Smooth muscle cell of the brain vasculature (primary cell): ENCODE results near the gene TBC1D1.
"Not testable (repeated sequence)": the region's sequence is repeated elsewhere in the genome, so short reads cannot be mapped to it uniquely, and the experiment has no call there.

Source experiments
- DNase-seq: peaks from one replicate; pipeline ENCODE4 v3.0.0-alpha.2; 2012; ENCODE audit warnings: low read depth, low spot score

TBC1D1 gene

DNA sequence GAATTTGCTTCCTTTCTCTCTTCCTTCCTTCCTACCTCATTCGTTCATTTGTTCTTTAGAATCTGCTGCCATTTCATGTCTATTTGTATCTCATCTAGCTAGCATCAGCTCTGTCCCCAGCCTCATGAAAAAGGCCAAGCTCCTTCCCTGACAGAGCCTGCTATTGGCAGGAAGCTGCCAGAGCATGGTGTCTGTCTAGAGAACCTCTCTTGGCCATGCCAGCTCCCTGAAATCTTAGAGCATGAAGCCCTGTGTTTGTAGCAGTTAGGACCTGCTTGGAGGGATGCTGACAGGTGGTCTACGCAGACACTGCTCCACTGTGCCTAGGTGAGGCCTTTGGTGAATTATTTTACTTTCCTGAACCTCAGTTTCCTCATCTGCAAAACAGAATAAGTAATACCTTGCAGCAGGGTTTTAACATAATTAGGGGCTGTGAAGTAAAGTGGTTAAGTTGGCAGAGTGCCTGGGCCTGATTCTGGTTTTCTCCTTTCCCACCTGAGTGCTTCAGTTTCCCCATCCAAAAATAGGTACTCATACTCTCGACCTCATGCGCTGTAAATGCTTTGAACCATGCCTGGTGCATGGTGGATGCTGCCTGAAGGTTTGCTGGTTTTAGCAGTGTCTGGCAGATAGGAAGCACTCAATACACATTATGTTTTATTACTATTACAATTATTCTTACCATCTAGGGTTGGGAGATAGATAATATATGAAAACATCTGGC is 74.0 kb downstream of the TBC1D1 start:
- DNase-seq = no peak

DNA sequence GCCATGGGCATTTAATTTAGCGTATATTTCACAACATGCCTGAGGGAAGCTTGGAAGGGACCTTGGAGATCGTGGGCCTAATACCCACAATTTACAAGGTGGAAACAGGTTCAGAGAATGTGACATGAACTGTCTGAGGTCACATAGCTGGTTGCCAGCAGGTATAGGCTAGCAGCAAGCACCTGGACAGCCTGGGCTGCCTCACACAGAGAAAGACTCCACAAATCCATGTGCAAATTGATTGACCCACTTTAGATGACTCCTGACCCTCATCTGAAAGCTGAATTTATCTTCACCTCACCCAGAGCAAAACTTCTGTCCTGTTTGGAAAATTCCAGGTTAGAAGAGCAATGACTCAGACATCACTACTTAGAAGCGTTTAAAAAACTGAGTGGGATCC is 75.2 kb downstream of the TBC1D1 start:
- no peak for DNase-seq

DNA sequence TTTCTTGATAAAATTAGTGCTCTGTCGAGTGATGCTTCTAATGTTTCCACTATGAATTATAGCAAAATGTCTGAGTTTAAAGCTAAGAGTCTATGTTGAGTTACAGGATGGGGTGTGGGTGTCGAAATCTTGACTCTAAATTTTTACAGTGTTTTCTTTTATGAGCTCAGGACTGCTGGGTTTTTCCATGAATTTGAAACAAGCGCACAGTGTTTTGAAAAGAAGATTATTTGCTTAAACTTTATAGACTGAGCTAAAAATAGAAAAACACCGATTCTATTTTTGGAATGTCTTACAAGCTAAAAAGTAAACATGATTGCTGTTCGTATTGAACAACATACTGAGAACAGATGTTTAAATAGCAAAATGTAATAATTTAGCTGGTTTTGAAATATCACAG is 76.9 kb downstream of the TBC1D1 start:
- DNase-seq = no peak

DNA sequence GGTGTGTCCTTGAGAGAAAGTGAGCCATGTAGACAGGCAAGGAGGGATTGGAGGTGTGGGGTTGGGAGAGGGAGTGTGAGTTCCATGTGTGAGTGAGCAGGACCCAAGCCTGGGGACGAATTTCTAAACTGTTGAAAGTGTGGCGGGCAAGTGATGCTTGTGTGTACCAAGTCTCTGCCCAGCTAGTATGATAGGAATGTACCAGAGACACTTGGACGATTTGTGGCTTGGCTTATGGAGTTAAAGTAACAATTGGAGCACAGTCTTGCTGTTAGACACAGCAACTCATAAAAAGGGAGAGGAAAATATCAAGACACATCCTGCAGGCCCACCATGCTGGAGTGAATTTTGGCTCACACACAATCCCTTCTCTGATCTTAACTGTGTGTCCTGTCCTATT is 77.9 kb downstream of the TBC1D1 start:
- DNase-seq = no peak

GRCh38 chr4:37970702-37971101 is 79.8 kb downstream of the TBC1D1 start:
- no peak for DNase-seq

DNA sequence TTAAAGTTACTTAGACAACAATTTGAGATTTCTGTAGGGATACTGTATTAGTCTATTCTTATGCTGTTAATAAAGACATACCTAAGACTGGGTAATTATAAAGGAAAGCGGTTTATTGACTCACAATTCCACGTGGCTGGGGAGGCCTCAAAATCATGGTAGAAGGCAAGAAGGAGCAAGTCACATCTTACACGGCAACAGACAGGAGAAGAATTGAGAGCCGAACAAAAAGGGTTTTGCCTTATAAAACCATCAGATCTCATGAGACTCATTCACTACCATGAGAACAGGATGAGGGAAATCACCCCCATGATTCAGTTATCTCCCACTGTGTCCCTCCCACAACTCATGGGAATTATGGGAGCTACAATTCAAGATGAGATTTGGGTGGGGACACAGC is 80.3 kb downstream of the TBC1D1 start:
- no peak for DNase-seq

DNA sequence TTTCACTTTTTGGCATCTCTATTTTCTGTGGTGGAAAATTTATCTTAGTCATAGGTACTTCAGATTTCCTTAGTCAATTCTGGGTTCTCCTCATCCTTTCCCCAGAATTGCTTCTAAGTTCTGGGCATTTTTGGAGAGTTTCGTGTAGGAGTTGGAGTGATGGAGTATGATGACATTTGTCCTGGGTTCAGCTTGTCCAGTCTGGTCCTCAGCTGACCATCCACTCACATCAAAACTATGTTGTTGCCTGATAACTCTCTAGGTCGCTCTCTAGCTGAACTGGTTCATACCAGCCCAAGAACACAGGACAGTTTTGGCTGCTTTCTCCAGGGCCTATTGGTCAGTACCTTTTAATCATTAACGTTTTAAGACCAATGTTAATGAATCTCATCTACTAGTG is 82.6 kb downstream of the TBC1D1 start:
- no peak for DNase-seq

DNA sequence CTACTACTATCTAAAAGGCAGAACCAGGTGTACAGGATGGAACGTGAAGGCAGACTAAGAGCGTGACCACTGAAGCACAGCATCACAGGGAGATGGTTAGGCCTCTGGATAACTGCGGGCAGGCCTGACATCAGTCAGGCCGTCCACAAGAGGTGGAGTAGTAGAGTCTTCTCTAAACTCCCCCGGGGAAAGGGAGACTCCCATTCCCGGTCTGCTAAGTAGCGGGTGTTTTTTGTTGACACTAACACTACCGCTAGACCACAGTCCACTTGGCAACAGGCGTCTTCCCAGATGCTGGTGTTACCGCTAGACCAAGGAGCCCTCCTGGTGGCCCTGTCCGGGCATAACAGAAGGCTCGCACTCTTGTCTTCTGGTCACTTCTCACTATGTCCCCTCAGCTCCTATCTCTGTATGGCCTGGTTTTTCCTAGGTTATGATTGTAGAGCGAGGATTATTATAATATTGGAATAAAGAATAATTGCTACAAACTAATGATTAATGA is 84.5 kb downstream of the TBC1D1 start:
- DNase-seq = not testable (repeated sequence)

DNA sequence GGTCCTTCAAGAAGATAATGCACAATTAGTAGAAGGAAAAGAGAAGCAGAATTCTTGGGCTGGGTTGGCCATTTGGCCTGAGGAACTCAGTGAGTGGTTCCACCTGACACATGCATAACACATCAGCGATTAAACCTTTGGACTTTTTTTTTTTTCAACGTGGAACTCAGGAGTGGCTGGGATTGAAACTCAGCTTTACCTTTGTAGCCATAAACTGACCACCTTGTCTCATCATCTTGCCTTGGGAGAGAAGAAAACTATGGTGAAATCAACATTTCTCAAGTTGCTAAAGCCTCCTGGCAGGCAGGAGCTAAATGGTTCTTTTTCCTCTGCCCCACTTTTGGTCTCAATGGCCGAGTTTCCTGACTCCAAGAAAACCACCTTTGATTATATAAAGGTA is 85.6 kb downstream of the TBC1D1 start:
- DNase-seq = no peak

DNA sequence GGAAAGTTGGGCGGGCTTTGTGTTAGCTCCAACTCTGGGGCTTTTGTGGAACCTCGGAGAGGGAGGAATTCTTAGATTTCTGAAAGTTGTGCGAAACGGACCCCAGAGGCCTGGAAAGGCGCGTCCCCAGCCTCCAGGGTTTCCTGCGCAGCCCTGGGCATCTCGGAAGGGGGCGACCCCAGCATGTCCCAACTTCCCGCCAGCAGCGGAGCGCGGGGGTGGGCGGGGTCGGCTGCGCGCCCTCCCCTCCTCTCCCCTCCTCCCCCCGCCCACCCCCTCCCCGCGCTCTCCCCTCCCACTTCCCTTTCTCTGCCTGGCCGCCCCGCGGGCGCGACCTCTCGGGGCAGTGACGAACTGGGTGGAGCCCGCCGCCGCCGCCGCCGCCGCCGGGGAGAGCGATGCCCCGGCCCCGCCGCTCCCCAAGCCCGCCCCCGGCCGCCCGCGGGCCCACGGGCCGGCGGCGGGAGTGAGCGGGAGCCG is 86.1 kb downstream of the TBC1D1 start:
- no peak for DNase-seq

DNA sequence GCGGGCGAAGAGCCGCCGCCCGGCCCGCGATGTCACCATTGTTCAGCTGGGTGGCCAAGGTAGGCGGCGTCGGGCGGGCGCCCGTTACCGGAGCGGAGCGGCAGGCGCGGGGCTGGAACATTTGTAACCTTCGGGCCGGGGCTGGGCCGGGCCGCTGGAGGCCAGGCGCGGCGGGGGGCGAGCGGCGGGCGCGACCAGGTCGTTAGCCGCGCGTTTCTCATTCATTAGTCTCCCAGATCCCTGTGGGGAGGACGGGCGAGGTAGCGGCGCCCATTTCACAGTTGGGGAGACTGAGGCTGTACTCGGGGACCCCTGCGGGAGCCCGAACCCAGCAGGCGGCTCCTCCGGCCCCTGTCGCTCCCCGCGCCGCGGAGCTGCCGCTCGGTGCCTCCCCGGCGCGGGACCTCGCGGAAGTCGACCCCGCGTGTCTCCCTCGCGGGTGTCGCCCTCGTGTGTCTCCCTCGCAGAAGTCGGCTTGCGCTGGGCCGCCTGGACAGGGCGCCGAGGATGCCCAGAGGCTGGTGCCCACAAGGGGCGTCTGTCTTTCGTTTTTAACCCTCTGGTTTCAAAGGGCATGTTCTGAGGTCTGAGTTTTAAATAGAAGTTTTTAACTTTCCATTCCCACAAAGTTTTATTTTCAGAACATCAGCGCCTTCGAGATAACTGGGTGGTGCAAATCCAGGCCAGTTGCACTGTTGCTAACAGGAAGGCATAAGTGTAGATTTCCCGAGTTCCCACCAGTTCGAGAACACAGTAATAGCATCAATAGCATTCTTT is 86.8 kb downstream of the TBC1D1 start:
- no peak for DNase-seq

DNA sequence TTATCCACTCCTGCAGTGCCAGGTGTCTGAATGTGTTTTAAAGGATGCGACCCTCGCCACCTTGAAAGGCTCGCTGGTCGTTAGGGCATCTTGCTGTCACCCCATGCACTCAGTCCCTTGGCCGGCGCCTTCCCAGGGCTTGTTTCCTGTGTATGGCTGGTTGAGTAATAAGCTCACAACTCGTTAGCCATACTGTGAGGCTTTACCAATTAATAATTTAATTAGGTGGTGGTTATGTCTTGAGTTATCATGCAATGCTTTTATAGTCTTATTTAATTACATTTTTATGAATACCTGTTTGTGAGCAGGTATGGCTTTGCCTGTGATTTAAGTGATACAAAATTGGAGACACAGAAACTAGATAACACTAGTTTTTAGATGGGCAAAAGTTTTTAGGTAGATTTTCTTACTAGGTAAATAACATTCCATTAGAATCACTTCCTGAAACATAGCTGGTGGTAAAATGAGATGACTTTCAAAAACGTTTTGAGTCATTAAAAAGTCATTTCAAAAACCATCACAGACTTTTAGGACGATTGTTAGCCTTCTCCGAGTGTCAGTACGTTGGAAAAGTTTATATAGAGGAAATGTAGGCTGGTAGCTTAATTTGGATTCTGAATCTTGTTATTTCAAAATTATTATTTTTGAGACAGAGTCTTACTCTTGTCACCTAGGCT is 87.5 kb downstream of the TBC1D1 start:
- DNase-seq = no peak

- no peak for DNase-seq
Measured at GRCh38 chr4:37980246-37980645, 89.4 kb downstream of the TBC1D1 start.

- DNase-seq = no peak
Measured at GRCh38 chr4:37981425-37981824, 90.5 kb downstream of the TBC1D1 start.

GRCh38 chr4:37981844-37982720 is 91.2 kb downstream of the TBC1D1 start:
- no peak for DNase-seq

DNA sequence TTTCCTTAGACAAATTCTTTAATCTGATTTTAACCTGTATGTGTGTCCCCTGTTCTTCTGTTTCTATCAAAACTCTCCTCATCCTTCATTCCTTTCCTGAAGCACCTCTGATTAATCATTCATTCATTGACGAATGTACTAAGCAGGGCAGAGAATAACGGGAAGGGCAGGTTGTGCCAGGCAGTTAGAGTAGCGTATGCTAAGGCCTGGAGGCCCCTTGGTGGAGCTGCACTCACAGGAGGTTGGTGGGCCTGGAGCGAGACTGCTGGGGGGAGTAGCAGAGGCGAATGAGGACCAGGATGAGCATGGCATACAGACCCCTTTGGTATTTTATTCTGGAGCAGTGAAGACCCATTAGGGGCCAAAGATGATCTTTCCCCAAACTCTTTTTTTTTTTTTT is 91.9 kb downstream of the TBC1D1 start:
- no peak for DNase-seq

GRCh38 chr4:37983951-37984350 is 93.1 kb downstream of the TBC1D1 start:
- no peak for DNase-seq

DNA sequence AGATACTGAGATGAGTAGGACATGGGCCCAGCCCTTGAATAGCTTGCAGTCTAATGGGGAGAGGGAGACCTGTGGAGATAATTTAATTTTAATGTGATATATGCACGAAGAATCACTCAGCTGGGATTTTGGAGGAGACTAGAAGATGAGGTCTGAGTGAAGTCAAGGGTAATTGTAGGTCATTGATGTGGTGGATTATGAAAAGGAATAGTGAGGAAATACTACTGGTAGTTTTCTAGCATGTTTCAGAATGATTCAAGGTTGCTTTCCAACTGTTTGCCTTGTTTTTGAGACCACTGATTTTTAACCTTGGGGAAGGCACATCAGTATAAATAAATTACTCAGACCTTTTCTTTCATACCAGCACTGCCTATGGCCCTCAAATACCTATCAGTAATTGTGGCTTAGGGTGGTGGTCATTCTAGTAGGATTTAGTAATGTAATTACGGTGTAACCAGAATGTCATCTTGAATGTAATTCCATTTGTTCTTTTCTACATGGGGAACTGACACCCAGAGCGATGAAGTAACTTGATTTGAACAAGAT is 94.9 kb downstream of the TBC1D1 start:
- no peak for DNase-seq

DNA sequence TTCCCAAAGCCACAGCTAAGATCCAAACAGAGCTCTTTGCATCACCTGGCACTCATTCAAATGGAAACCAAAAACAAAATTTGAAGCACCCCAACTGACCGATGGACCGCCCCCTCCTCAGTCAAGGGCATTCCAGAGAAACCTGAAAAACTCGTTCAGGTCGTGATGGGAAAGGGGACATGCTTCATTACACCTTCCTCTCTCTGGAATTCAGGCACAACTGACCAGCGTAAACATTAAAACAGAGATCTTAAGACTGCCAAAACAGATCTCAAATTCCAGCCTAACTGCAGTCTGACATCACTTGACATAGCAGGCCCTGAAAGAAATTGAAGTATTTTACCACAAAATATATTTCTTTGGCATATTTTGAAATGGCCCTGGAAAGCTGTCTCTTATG is 97.8 kb downstream of the TBC1D1 start:
- DNase-seq = no peak

DNA sequence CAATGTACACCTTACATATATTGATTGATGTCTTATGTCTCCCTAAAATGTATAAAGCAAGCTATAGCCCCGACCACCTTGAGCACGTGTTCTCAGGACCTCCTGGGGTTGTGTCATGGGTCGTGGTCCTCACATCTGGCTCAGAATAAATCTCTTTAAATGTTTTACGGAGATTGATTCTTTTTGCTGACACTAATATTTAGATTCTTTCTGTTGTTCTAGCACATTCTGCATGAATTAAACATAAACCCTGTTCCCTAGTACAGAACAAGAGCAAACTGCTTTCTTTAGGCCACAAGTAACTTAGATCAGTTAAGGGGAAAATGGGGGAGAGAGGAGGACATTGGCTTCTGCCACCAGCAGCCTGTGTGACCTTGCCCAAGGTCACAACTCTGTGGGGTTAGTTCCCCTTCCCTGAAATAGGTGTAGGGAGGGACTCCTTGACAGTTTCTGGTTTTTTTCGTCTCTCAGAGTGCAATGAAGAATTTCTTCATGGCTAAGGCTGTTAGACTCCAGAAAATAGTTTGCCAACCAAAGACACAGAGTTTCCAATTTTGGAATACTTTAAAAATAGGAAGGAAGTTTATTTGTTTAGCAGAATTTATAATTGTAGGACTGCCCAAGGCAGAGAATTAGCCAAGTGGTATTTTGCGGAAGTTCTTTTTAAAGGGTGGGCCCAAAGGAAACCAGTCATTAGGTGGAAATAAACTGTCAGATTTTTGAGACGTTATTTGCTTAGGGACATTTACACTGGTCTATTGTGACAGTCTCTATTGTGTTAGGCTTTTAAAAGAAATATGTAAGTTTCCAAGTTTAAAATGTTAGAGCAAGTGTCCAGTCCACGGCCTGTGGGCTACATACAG is 98.7 kb downstream of the TBC1D1 start:
- no peak for DNase-seq
